Thyroid gland (tissue), 4 donors: ENCODE data around the gene PTPRT.

Source experiments
- POLR2A ChIP-seq, 2 donors: fragments of 450-650 bp; IDR thresholded peaks; one replicate each; pipeline ENCODE4 v1.6.1; 2017; ENCODE audit warnings: antibody characterized with exemption in 2 of 2, mild to moderate bottlenecking in 2 of 2, moderate library complexity in 1 of 2
- TF ChIP-seq, protein P1 (sequence below), 6 experiments: fragments of 200-600 bp in 3 of 6; fragments of 450-650 bp in 3 of 6; sonication (generic) in 3 of 6; IDR thresholded peaks; one replicate each; pipeline ENCODE4 v1.5.1; 2016 to 2019; ENCODE audit warnings: antibody characterized with exemption in 6 of 6, mild to moderate bottlenecking in 2 of 6, inconsistent platforms in 1 of 6, moderate library complexity in 1 of 6

DNA sequence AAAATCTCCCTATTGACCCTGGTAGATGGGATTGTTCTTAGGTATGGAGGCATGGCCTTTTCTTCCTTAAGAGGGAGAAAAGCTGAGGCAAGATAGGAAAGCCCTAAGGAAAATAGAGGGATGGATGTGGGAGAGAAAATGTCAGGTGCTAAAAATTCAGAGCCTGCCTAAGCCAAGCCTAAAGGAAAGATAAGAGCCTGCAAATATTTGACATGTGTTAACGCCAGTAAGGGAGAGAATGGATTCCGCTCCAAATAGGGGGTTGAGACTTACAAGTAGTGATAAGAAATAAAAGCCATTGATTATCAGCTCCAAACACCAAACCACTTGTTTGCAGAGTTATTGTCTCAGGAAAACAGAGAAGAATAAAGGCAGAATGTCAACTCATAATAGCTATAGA is 533.6 kb downstream of the PTPRT start:
- TF ChIP-seq POLR2A (IDR thresholded peaks at IDR 0.05) = no peak
- TF ChIP-seq, protein P1, sequence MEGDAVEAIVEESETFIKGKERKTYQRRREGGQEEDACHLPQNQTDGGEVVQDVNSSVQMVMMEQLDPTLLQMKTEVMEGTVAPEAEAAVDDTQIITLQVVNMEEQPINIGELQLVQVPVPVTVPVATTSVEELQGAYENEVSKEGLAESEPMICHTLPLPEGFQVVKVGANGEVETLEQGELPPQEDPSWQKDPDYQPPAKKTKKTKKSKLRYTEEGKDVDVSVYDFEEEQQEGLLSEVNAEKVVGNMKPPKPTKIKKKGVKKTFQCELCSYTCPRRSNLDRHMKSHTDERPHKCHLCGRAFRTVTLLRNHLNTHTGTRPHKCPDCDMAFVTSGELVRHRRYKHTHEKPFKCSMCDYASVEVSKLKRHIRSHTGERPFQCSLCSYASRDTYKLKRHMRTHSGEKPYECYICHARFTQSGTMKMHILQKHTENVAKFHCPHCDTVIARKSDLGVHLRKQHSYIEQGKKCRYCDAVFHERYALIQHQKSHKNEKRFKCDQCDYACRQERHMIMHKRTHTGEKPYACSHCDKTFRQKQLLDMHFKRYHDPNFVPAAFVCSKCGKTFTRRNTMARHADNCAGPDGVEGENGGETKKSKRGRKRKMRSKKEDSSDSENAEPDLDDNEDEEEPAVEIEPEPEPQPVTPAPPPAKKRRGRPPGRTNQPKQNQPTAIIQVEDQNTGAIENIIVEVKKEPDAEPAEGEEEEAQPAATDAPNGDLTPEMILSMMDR (IDR thresholded peaks at IDR 0.05) = no peak
